Smooth muscle cell (in vitro differentiated cells): ENCODE data around the gene CLDN9. TPM values are rescaled to one million over a fixed set of nuclear protein-coding genes. Genes with fewer than 3 reads are reported as not detected.

Experiments
- DNase-seq: peaks from one replicate; lab custom pipeline; 2025; ENCODE audit not compliant: unreplicated experiment; lab: John Stamatoyannopoulos, UW
- H2AFZ ChIP-seq: fragments of 200-600 bp; sonication (generic); 2 replicates; pipeline ENCODE4 v1.6.0; 2016; ENCODE audit warnings: antibody characterized with exemption, low read depth, mild to moderate bottlenecking
- H3F3A ChIP-seq: fragments of 200-600 bp; sonication (generic); 2 replicates; pipeline ENCODE4 v1.6.0; 2017; ENCODE audit warnings: antibody characterized with exemption, low read depth
- H3K27ac ChIP-seq: fragments of 200-600 bp; sonication (generic); 2 replicates; pipeline ENCODE4 v1.5.1; 2016; ENCODE audit warnings: low read depth, mild to moderate bottlenecking
- H3K27me3 ChIP-seq: fragments of 200-600 bp; sonication (generic); 2 replicates; pipeline ENCODE4 v1.6.1; 2016; ENCODE audit warnings: low read depth, mild to moderate bottlenecking
- H3K36me3 ChIP-seq: fragments of 200-600 bp; sonication (generic); 2 replicates; pipeline ENCODE4 v1.5.1; 2016; ENCODE audit warnings: low read depth
- H3K4me1 ChIP-seq: fragments of 200-600 bp; sonication (generic); 2 replicates; pipeline ENCODE4 v1.5.1; 2016; ENCODE audit warnings: low read depth
- H3K4me2 ChIP-seq: fragments of 200-600 bp; sonication (generic); 2 replicates; pipeline ENCODE4 v1.6.0; 2016; ENCODE audit warnings: mild to moderate bottlenecking
- H3K4me3 ChIP-seq: fragments of 200-600 bp; sonication (generic); 2 replicates; pipeline ENCODE4 v1.5.1; 2016; ENCODE audit warnings: mild to moderate bottlenecking
- H3K79me2 ChIP-seq: fragments of 200-600 bp; sonication (generic); 2 replicates; pipeline ENCODE4 v1.6.0; 2016; ENCODE audit warnings: low read depth, mild to moderate bottlenecking
- H3K9ac ChIP-seq: fragments of 200-600 bp; sonication (generic); 2 replicates; pipeline ENCODE4 v1.6.0; 2016; ENCODE audit warnings: low read depth
- H3K9me3 ChIP-seq: fragments of 200-600 bp; sonication (generic); replicated peaks from 2 replicates; pipeline ENCODE4 v1.5.1; 2016; ENCODE audit warnings: low read depth
- H4K20me1 ChIP-seq: fragments of 200-600 bp; sonication (generic); 2 replicates; pipeline ENCODE4 v1.6.0; 2016; ENCODE audit warnings: low read depth
- CTCF ChIP-seq: fragments of 200-600 bp; sonication (generic); IDR thresholded peaks from 2 replicates; pipeline ENCODE4 v1.5.1; 2017; ENCODE audit warnings: borderline replicate concordance, mild to moderate bottlenecking, antibody characterized with exemption; ENCODE audit not compliant: insufficient read depth, poor library complexity, severe bottlenecking
- WGBS: methylation state at CpG from one replicate; pipeline ENCODE4 v1.1.7; 2016; ENCODE audit warnings: low lambda C conversion rate; 5-methylcytosine and 5-hydroxymethylcytosine counted together
- polyA plus RNA-seq: library from polyadenylated mRNA; unstranded; fragments of >200 nt; fragmentation: Nextera tagmentation; extraction: Ambion mirVana; gene quantifications from 2 replicates; pipeline ENCODE4 v1.2.1, GENCODE V29; 2016
- total RNA-seq: library from RNA; depleted of rRNA; stranded (reverse); fragments of >200 nt; gene quantifications from 2 replicates; pipeline ENCODE4 v1.2.3, GENCODE V29; 2014

The CLDN9 gene
- total and polyA plus RNA-seq, 2 experiments from 2014 or later, result 0.81 to 1.8 TPM

GRCh38 chr16:3007059-3007956, 5.4 kb upstream of the CLDN9 start:
- peaks cover 32% of the 10 kb centered on the region for H3K4me1 ChIP-seq
- H3K4me3 ChIP-seq, result peak overlapping the region; percentile 10
- no peaks in the 10 kb centered on the region for H3K9me3 ChIP-seq
- no peak for TF ChIP-seq CTCF
- DNase-seq, result no peak
- H2AFZ ChIP-seq, result no peak overlapping the region
- no peaks in the 10 kb centered on the region for H3F3A ChIP-seq
- no peak overlapping the region for H3K4me2 ChIP-seq
- no peaks in the 10 kb centered on the region for H4K20me1 ChIP-seq
- no peak overlapping the region for H3K27ac ChIP-seq
- WGBS, result 60% methylated on average over 13 of the region's 13 CpGs
- H3K79me2 ChIP-seq, result no peaks in the 10 kb centered on the region
- no peaks in the 10 kb centered on the region for H3K36me3 ChIP-seq
- H3K27me3 ChIP-seq, result peaks cover 68% of the 10 kb centered on the region
- H3K9ac ChIP-seq, result no peak overlapping the region

GRCh38 chr16:3007957-3008689, 4.6 kb upstream of the CLDN9 start:
- H3K4me1 ChIP-seq, result peaks cover 39% of the 10 kb centered on the region
- H4K20me1 ChIP-seq, result no peaks in the 10 kb centered on the region
- no peak overlapping the region for H2AFZ ChIP-seq
- no peak overlapping the region for H3K9ac ChIP-seq
- no peaks in the 10 kb centered on the region for H3K9me3 ChIP-seq
- H3F3A ChIP-seq, result no peaks in the 10 kb centered on the region
- peaks cover 76% of the 10 kb centered on the region for H3K27me3 ChIP-seq
- TF ChIP-seq CTCF, result no peak
- DNase-seq, result no peak
- no peak overlapping the region for H3K4me3 ChIP-seq
- no peaks in the 10 kb centered on the region for H3K79me2 ChIP-seq
- peak overlapping the region; percentile 86 for H3K27ac ChIP-seq
- WGBS, result 18% methylated on average over 17 of the region's 17 CpGs
- H3K4me2 ChIP-seq, result peak overlapping the region; percentile 48
- H3K36me3 ChIP-seq, result no peaks in the 10 kb centered on the region

- Histone ChIP-seq H3K79me2 (no peaks in the 10 kb centered on the region), H3K4me1 (peaks cover 39% of the 10 kb centered on the region), H3K9ac (no peak overlapping the region), H3K27me3 (peaks cover 81% of the 10 kb centered on the region), H3K4me2 (peak overlapping the region; percentile 48), H3K27ac (peak overlapping the region; percentile 86), H3K36me3 (no peaks in the 10 kb centered on the region), H3K9me3 (no peaks in the 10 kb centered on the region), H3K4me3 (no peak overlapping the region), H2AFZ (no peak overlapping the region), H3F3A (no peaks in the 10 kb centered on the region), H4K20me1 (no peaks in the 10 kb centered on the region)
- 36% methylated on average over 4 of the region's 4 CpGs for WGBS
- no peak for TF ChIP-seq CTCF
- no peak for DNase-seq
Measured at GRCh38 chr16:3008690-3009037, 4.1 kb upstream of the CLDN9 start.
